ENCODE results near the gene MYCN. TPM values are rescaled to one million over a fixed set of nuclear protein-coding genes. Genes with fewer than 3 reads are reported as not detected.

The MYCN gene
- total RNA-seq, 4 donors from 2014 or later, result 0.21 to 0.95 (median 0.33) TPM

DNA sequence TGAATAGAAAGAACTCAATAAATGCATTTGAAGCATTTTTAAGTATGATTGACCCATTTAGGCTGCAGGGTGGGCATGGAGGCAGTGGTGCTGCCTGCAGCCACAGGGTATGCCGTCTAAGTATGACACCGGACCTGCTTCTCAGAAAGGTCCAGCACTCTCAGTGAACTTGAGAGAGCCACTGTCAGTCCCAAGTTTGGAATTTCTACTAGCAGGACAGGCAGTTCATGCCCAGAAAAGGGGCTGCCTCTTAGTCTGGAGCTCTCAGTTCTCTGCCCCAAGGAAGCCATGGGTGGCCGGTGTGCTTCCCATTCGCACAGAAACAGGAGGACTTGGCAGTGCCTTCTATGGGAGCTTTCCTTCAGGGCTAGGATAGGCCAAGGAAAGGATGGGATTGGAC is 24.0 kb upstream of the MYCN start:
- Histone ChIP-seq H3K4me1 (peaks cover 0 to 40% (median 28%) of the 10 kb centered on the region in 3 donors), H3K27ac (no peak overlapping the region), H3K36me3 (no peaks in the 10 kb centered on the region), H3K27me3 (no peaks in the 10 kb centered on the region), H3K4me3 (no peak overlapping the region), H3K9me3 (no peaks in the 10 kb centered on the region)
- WGBS, 2 donors, result 93 to 100% methylated on average over 2 to 3 of the region's 4 CpGs
- TF ChIP-seq POLR2A (IDR thresholded peaks at IDR 0.05), result no peak
- TF ChIP-seq CTCF (IDR thresholded peaks at IDR 0.05), result no peak
- no peak for DNase-seq
- intact Hi-C loops (cut with DNase I), result no loop called here

DNA sequence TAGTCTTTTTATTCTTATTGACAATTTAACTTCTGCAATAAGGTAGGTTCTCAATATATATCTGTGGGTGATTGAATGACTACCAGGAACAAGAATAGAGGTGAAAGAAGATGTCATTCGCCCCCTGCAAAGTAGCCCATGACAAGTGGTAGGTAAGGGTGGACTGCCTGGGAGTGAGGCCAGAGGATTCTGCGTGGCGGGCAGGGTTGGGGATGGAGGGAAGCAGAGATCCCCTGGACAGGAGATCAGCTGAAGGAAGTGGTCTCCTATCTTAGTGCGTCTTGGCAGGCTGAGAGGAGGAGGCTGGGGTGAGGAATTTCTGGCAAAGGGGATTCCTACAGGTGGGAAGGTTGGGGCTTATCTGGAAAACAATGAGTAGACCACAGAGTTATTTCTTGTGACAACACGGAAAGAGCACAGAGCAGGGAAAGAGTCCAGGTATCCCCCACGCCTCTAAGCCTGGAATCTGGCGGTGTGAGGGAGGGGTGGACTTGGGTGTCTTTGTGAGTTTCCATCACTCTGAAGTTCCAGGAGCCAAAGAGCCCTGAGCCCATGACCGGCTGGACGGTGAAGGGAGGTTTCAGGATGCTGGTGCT is 21.5 kb upstream of the MYCN start:
- Histone ChIP-seq H3K27me3 (no peaks in the 10 kb centered on the region), H3K9me3 (no peaks in the 10 kb centered on the region), H3K36me3 (no peaks in the 10 kb centered on the region), H3K4me1 (peaks cover 0 to 22% (median 15%) of the 10 kb centered on the region in 3 donors), H3K27ac (no peak overlapping the region), H3K4me3 (no peak overlapping the region)
- intact Hi-C loops (cut with DNase I), result no loop called here
- no peak for DNase-seq
- WGBS, 2 donors, result 71 to 78% methylated on average over 9 of the region's 9 CpGs
- TF ChIP-seq CTCF (IDR thresholded peaks at IDR 0.05) (no peak), POLR2A (IDR thresholded peaks at IDR 0.05) (no peak)

GRCh38 chr2:15919716-15920434 is 20.5 kb upstream of the MYCN start:
- TF ChIP-seq CTCF (IDR thresholded peaks at IDR 0.05) (no peak), POLR2A (IDR thresholded peaks at IDR 0.05) (no peak)
- intact Hi-C loops (cut with DNase I), result no loop called here
- no peak for DNase-seq
- Histone ChIP-seq H3K36me3 (no peaks in the 10 kb centered on the region), H3K9me3 (no peaks in the 10 kb centered on the region), H3K4me3 (no peak overlapping the region), H3K27ac (no peak overlapping the region), H3K4me1 (peaks cover 0 to 16% (median 12%) of the 10 kb centered on the region in 3 donors), H3K27me3 (no peaks in the 10 kb centered on the region)
- 9 to 35% methylated on average over 6 to 7 of the region's 7 CpGs for WGBS, 2 donors

GRCh38 chr2:15920696-15921095 is 19.7 kb upstream of the MYCN start:
- Histone ChIP-seq H3K9me3 (no peaks in the 10 kb centered on the region), H3K4me1 (peaks cover 0 to 16% (median 12%) of the 10 kb centered on the region in 3 donors), H3K27ac (no peak overlapping the region), H3K36me3 (no peaks in the 10 kb centered on the region), H3K4me3 (no peak overlapping the region), H3K27me3 (no peaks in the 10 kb centered on the region)
- 67 to 69% methylated on average over 3 to 6 of the region's 10 CpGs for WGBS, 2 donors
- intact Hi-C loops (cut with DNase I), result no loop called here
- TF ChIP-seq POLR2A (IDR thresholded peaks at IDR 0.05) (no peak), CTCF (IDR thresholded peaks at IDR 0.05) (no peak)
- DNase-seq, result no peak

- WGBS, 2 donors, result 49 to 67% methylated on average over 4 of the region's 4 CpGs
Measured at GRCh38 chr2:15923597-15923996, 16.8 kb upstream of the MYCN start.

More at GRCh38 chr2:15923597-15923996, 16.8 kb upstream of the MYCN start:
- Histone ChIP-seq H3K27me3 (no peaks in the 10 kb centered on the region), H3K27ac (no peak overlapping the region), H3K4me1 (peaks cover 0 to 16% (median 12%) of the 10 kb centered on the region in 3 donors), H3K36me3 (no peaks in the 10 kb centered on the region), H3K9me3 (no peaks in the 10 kb centered on the region), H3K4me3 (no peak overlapping the region)
- intact Hi-C loops (cut with DNase I), result no loop called here
- no peak for TF ChIP-seq CTCF (IDR thresholded peaks at IDR 0.05)
- TF ChIP-seq POLR2A (IDR thresholded peaks at IDR 0.05), result no peak
- DNase-seq, result no peak

Data from esophagus squamous epithelium (tissue), 5 donors.